ENCODE data around the gene RAB7B. TPM values are rescaled to one million over a fixed set of nuclear protein-coding genes. Genes with fewer than 3 reads are reported as not detected.

The RAB7B gene
- total RNA-seq, 2 donors from 2014 or later = 0.78 TPM; not detected in 1

GRCh38 chr1:206049293-206049692 lies 46.1 kb upstream of the RAB7B start:
- no peak for ATAC-seq
- no peaks in the 10 kb centered on the region for H3K27me3 ChIP-seq
- peak overlapping the region in 1 of 4 donors; percentile 77 for H3K27ac ChIP-seq
- DNase-seq = no peak
- H3K4me1 ChIP-seq = peaks cover 27% of the 10 kb centered on the region
- no peak overlapping the region for H3K4me3 ChIP-seq
- H3K9me3 ChIP-seq = no peaks in the 10 kb centered on the region
- TF ChIP-seq POLR2A (IDR thresholded peaks at IDR 0.05) = no peak
- TF ChIP-seq CTCF (IDR thresholded peaks at IDR 0.05) = no peak
- no peaks in the 10 kb centered on the region for H3K36me3 ChIP-seq (replicated peaks in 1 of 2; ENCODE audit: insufficient read depth in 1 of 2, low read depth in 2 of 2)
- intact Hi-C loops (cut with DNase I) = no loop called here

GRCh38 chr1:206048582-206048981 lies 45.4 kb upstream of the RAB7B start:
- Histone ChIP-seq H3K9me3 (no peaks in the 10 kb centered on the region), H3K4me1 (peaks cover 27% of the 10 kb centered on the region), H3K4me3 (no peak overlapping the region), H3K27me3 (no peaks in the 10 kb centered on the region), H3K27ac (peak overlapping the region; percentile 45 to 77 (median 70)), H3K36me3 (replicated peaks in 1 of 2; ENCODE audit: insufficient read depth in 1 of 2, low read depth in 2 of 2) (no peaks in the 10 kb centered on the region)
- TF ChIP-seq POLR2A (IDR thresholded peaks at IDR 0.05) (peak in 1 of 3 donors; percentile 21), CTCF (IDR thresholded peaks at IDR 0.05) (no peak)
- DNase-seq (peak; percentile 70 to 88 (median 80)), ATAC-seq (peak; percentile 97)
- 7 to 12% methylated on average over 6 of the region's 6 CpGs for WGBS, 2 donors
- intact Hi-C loops (cut with DNase I) = no loop called here

- H3K4me3 ChIP-seq = no peak overlapping the region
- H3K27ac ChIP-seq = peak overlapping the region in 1 of 4 donors; percentile 77
- no peaks in the 10 kb centered on the region for H3K36me3 ChIP-seq (replicated peaks in 1 of 2; ENCODE audit: insufficient read depth in 1 of 2, low read depth in 2 of 2)
- DNase-seq (no peak), ATAC-seq (no peak)
- intact Hi-C loops (cut with DNase I) = no loop called here
- no peaks in the 10 kb centered on the region for H3K27me3 ChIP-seq
- no peak for TF ChIP-seq POLR2A (IDR thresholded peaks at IDR 0.05)
- no peak for TF ChIP-seq CTCF (IDR thresholded peaks at IDR 0.05)
- no peaks in the 10 kb centered on the region for H3K9me3 ChIP-seq
- WGBS, 2 donors = 73 to 75% methylated on average over 4 of the region's 4 CpGs
- H3K4me1 ChIP-seq = peaks cover 20% of the 10 kb centered on the region
Observed at GRCh38 chr1:206047271-206047670, 44.1 kb upstream of the RAB7B start.

GRCh38 chr1:206041640-206042039 lies 38.4 kb upstream of the RAB7B start:
- no peaks in the 10 kb centered on the region for H3K4me1 ChIP-seq
- H3K27me3 ChIP-seq = peaks cover 0 to 3% of the 10 kb centered on the region in 2 donors
- no peak overlapping the region for H3K4me3 ChIP-seq
- no peaks in the 10 kb centered on the region for H3K36me3 ChIP-seq (replicated peaks in 1 of 2; ENCODE audit: insufficient read depth in 1 of 2, low read depth in 2 of 2)
- 35 to 40% methylated on average over 7 of the region's 7 CpGs for WGBS, 2 donors
- H3K9me3 ChIP-seq = no peaks in the 10 kb centered on the region
- no peak overlapping the region for H3K27ac ChIP-seq
- peak in 3 of 4 donors; percentile 14 to 27 (median 15) for DNase-seq
- TF ChIP-seq CTCF (IDR thresholded peaks at IDR 0.05) (no peak), POLR2A (IDR thresholded peaks at IDR 0.05) (no peak)
- peak; percentile 59 for ATAC-seq
- intact Hi-C loops (cut with DNase I) = no loop called here

- TF ChIP-seq POLR2A (IDR thresholded peaks at IDR 0.05) (no peak), CTCF (IDR thresholded peaks at IDR 0.05) (no peak)
- Histone ChIP-seq H3K36me3 (replicated peaks in 1 of 2; ENCODE audit: insufficient read depth in 1 of 2, low read depth in 2 of 2) (no peaks in the 10 kb centered on the region), H3K4me1 (no peaks in the 10 kb centered on the region), H3K27ac (no peak overlapping the region), H3K4me3 (no peak overlapping the region), H3K9me3 (no peaks in the 10 kb centered on the region), H3K27me3 (peaks cover 0 to 3% of the 10 kb centered on the region in 2 donors)
- no peak for ATAC-seq
- DNase-seq = no peak
- intact Hi-C loops (cut with DNase I) = no loop called here
- 62 to 66% methylated on average over 5 of the region's 5 CpGs for WGBS, 2 donors
Observed at GRCh38 chr1:206040328-206040727, 37.1 kb upstream of the RAB7B start.

Data from body of pancreas (tissue), 4 donors.